Measurements from ENCODE around the gene ZYG11B. TPM values are rescaled to one million over a fixed set of nuclear protein-coding genes. Genes with fewer than 3 reads are reported as not detected.
"Not testable (repeated sequence)": the region's sequence is repeated elsewhere in the genome, so short reads cannot be mapped to it uniquely, and the experiment has no call there.

Gene ZYG11B
- total RNA-seq, 1 donor from 2014 or later, result 47.6 TPM

DNA sequence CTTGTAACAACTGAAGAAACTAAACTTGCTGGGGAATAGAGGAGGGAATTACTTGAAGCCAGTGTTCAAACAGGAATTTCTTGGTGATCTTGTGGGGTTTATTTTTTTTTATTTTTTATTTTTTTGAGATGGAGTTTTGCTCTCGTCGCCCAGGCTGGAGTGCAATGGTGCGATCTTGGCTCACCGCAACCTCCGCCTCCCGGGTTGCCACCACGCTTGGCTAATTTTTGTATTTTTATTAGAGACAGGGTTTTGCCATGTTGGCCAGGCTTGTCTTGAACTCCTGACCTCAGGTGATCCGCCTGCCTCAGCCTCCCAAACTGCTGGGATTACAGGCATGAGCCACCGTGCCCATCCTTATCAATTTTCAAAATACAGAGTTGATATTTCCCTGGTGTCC is 23.2 kb downstream of the ZYG11B start:
- intact Hi-C loops (cut with DNase I); DNase-seq (ENCODE audit: low spot score): not testable (repeated sequence)

DNA sequence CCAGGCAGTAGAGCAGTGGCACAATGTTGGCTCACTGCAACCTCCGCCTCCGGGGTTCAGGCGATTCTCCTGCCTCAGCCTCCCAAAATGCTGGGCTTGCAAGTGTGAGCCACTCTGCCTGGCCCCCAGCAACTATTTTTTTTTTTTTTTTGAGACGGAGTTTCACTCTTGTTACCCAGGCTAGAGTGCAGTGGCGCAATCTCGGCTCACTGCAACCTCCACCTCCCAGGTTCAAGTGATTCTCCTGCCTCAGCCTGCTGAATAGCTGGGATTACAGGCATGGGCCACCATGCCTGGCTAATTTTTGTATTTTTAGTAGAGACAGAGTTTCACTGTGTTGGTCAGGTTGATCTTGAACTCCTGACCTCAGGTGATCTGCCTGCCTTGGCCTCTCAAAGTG is 23.9 kb downstream of the ZYG11B start:
- DNase-seq (ENCODE audit: low spot score); intact Hi-C loops (cut with DNase I): not testable (repeated sequence)

DNA sequence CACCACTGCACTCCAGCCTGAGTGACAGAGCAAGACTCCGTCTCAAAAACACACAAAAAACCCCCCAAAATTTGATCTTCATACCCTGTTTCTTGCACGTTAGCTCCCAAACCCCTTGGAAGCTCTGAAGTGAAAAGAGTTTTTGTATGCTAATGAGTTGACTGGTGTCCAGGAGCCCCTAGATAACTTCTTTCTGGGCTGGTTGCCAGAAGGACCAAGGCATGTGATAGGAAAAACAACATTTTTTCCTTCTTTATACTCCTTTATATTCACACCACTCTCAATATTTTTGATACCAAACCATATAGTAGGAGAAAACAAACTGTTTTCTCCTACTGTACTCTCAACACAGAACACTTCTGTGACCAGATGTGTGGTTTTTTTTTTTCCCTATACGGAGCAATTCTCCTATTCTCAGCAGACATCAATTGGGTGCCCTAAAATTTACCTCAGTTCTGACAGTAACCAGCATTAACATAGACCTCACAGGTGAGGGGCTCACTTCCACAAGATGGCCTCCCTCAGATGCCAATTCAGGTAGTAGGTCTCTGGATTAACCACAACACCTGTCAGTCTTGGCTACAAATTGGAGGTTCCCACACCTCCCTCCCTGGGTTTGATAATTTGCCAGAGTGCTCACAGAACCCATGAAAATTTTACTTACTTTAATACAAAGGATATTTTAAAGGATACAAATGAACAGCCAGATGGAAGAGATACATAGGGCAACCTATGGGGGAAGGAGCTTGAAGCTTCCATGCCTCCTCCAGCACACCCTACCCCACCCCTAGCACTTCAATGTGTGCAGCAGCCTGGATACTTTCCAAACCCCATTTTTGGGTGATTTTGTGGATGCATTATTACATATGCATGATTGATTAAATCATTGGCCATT is 25.6 kb downstream of the ZYG11B start:
- DNase-seq (ENCODE audit: low spot score), result no peak
- intact Hi-C loops (cut with DNase I), result no loop called here

DNA sequence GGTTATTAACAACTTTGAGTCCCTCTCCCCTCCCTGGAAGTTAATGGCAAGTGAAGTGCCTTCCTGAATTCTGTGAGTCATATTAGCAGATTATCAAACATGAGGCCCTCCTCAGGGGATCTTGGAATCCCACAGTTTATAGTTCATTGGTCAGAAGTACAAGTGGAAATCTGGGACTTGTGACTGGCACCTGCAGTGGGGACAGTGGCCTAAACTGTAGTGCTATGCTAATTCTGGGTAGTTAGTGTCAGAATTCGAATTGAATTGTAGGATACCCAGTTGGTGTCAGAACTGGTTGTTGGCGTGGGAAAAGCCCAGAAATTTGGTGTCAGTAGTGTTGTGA is 26.2 kb downstream of the ZYG11B start:
- intact Hi-C loops (cut with DNase I), result no loop called here
- DNase-seq (ENCODE audit: low spot score), result no peak

DNA sequence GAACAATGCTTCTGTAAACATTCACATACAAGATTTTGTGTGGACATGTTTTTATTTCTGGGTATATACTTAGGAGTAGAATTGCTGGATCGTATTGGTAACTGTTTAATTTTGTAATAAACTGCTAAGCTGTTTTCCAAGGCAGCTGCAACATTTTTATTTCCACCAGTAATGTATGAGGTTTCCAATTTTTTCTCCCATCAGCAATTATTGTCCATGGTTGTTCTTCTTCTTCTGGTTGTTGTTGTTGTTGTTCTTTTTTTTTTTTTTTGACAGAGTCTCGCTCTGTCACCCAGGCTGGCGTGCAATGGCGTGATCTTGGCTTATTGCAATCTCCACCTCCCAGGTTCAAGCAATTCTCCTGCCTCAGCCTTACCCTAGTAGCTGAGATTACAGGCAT is 26.9 kb downstream of the ZYG11B start:
- intact Hi-C loops (cut with DNase I), result no loop called here
- DNase-seq (ENCODE audit: low spot score), result no peak

DNA sequence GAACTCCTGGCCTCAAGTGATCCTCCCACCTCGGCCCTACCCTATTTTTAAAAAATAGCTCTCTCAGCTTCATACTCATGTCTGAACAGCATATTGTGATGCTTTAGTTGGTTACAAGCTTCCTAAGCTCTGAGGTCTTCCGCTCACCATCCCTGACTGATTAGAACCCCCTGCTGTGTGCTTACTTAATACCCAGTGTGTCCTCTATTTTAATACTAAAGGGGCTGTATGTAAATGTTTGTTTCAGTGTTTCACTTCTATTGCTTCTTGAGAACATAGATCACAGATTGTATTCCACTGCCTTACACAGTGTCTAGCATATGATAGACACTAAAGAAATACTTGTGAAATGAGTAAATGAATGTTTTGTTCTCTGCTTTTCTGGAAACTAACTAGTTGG is 29.8 kb downstream of the ZYG11B start:
- DNase-seq (ENCODE audit: low spot score), result no peak
- intact Hi-C loops (cut with DNase I), result no loop called here

DNA sequence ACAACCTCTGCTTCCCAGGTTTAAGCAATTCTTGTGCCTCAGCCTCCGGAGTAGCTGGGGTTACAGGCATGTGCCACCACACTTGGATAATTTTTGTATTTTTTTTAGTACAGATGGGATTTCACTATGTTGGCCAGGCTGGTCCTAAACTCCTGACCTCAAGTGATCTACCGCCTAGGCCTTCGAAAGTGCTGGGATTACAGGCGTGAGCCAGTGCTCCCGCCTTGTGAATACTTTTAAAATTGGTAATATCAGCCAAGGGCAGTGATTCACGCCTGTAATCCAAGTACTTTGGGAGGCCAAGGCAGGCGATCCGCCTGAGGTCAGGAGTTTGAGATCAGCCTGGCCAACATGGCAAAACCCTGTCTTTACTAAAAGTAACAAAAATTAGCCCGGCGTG is 33.7 kb downstream of the ZYG11B start:
- no peak for DNase-seq (ENCODE audit: low spot score)
- intact Hi-C loops (cut with DNase I), result no loop called here

DNA sequence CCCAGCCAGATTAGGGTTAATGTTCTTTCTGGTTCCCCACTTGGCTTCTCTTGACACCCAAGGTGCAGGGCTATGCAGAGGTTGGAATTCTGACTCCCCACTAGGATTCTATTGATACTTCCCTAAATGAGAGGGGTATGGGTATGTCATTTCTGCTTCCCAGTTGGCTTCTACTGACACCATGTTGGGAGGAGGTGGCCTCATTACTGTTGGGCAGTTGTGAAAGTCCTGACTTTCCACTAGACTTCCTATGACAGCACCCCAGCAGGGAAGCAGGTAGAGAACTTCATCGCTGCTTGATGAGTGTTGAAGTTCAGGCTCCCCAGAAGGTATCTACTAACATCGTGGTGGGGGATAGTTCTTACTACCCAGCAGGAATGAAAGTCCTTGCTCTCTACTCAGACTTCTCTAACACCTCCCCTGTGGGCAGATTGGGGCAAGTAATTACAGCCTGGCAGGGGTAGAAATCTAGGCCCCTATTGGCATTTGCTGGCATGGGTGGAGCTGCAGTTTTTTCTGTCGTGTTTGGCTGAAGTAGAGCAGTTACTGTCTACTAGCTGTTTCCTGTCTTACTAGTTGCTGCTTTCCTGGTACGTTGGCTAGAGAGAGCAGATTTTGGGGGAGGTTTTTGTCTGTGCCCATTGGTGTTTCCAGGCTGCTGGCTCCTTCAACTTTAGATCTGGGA is 41.5 kb downstream of the ZYG11B start:
- intact Hi-C loops (cut with DNase I), result no loop called here
- no peak for DNase-seq (ENCODE audit: low spot score)

DNA sequence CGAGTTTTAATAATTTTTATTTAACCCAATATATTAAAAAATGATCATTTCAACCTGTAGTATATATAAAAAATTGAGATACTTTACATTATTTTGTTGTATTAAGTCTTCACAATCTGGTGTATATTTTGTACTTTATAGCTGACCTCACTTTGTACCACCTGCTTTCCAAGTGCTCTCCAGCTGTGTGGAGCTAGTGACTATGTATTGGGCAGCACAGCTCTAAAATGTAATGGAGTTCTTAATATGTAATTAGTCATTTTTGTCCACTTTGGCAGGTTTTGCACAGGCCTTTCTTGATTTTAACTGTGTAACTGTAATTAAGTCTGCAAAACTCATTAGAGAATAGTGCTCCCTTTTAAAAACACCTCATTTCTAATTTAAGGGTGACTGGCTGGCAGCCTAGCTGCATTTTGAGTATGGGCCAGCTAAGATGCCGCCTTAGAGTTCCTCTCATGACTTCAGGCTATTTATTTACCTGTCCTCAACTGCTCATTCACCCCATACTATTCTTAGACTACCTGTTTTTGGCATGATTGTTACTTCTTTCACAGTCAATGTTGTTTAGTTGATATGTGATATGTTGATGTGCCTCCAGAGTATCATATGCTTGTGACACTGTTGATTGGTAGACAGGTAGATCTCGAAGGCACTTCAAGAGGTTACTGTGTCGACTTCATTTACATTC is 43.2 kb downstream of the ZYG11B start:
- intact Hi-C loops (cut with DNase I), result no loop called here

DNA sequence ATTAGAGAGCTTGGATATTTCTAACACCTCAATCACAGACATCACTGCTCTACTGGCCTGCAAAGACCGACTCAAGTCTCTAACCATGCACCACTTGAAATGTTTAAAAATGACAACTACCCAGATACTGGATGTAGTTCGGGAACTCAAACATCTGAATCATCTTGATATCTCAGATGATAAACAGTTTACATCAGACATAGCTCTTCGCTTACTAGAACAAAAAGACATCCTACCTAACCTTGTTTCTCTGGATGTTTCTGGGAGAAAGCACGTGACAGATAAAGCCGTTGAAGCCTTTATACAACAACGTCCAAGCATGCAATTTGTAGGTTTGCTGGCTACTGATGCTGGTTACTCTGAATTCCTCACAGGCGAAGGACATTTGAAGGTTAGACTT is 45.1 kb downstream of the ZYG11B start:
- intact Hi-C loops (cut with DNase I), result no loop called here
- DNase-seq (ENCODE audit: low spot score), result no peak

More for the DNA sequence above, 43.2 kb downstream of the ZYG11B start:
- no peak for DNase-seq (ENCODE audit: low spot score)

DNA sequence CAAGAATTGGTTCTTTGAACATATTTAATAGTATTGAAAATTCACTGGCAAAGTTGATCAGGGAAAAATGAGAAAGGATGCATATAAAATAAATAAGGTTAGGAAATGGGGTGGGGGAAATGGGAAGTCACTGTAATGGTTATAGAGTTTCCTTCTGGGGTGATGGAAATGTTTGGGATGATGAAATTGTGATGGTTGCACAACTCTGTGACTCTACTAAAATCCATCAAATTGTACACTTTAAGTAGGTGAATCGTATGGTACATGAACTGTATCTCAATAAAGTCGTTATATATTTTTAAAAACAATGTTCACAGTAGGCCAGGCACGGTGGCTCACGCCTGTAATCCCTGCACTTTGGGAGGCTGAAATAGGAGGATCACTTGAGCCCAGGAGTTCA is 59.9 kb downstream of the ZYG11B start:
- intact Hi-C loops (cut with DNase I), result no loop called here
- DNase-seq (ENCODE audit: low spot score), result no peak

DNA sequence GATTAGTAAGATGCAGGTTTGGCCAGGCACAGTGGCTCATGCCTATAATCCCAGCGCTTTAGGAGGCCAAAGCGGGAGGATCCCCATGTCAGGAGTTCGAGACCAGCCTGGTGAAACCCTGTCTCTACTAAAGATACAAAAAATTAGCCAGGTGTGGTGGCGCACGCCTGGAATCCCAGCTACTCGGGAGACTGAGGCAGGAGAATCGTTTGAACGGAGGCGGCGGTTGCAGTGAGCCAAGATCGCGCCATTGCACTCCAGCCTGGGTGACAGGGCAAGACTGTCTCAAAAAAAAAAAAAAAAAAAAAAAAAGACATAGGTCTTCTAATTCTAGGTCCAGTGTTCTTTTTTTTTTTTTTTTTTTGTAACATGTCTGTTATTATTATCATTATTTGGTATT is 64.2 kb downstream of the ZYG11B start:
- intact Hi-C loops (cut with DNase I); DNase-seq (ENCODE audit: low spot score): not testable (repeated sequence)

DNA sequence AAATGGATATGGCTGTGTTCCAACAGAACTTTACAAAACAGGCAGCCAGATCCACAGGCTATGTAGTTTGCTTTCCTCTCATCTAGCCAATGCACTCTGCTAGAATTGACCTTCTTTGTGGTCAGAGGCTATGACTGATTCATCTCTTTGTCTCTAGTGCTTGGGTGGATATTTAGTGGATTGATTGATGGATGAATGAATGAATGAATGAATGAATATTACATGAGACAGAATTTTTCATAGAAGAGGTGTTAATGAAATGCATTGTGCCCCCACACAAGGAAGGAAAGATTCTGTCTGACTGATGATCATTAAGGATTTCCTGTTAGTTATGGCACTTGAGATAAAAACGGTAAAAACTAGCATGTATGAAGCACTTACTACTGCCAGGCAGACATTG is 65.8 kb downstream of the ZYG11B start:
- no peak for DNase-seq (ENCODE audit: low spot score)
- intact Hi-C loops (cut with DNase I), result no loop called here

DNA sequence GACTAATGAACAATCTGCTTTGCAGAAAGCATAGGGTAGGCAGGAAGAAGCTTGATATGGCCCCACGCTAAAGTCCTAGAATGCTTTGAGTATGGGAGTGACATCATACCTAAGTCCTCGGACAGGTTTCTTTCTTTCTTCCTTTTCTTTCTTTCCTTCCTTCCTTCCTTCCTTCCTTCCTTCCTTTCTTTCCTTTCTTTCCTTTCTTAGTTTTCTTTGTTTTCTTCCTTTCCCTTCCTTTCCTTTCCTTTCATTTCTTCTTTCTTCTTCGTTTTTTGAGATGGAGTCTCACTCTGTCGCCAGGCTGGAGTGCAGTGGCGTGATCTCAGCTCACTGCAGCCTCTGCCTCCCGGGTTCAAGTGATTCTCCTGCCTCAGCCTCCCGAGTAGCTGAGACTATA is 67.5 kb downstream of the ZYG11B start:
- DNase-seq (ENCODE audit: low spot score); intact Hi-C loops (cut with DNase I): not testable (repeated sequence)

DNA sequence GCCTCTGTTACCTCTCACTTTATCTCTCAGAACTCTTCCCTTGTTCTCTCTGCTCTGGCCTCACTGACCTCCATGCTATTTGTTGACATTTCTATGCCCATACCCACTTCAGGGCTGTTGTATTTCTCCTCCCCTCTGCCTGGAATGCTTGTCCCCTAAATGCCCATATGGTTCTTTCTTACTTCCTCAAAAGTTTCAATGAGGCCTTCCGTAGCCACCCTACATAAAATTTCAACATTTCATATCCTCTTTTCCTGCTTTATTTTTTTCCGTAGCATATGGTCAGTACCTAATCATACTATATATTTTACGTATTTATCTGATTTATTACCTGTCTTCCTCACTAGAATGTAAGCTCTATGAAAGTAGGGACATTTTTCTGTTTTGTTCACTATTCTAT is 69.2 kb downstream of the ZYG11B start:
- DNase-seq (ENCODE audit: low spot score), result no peak
- intact Hi-C loops (cut with DNase I), result no loop called here

DNA sequence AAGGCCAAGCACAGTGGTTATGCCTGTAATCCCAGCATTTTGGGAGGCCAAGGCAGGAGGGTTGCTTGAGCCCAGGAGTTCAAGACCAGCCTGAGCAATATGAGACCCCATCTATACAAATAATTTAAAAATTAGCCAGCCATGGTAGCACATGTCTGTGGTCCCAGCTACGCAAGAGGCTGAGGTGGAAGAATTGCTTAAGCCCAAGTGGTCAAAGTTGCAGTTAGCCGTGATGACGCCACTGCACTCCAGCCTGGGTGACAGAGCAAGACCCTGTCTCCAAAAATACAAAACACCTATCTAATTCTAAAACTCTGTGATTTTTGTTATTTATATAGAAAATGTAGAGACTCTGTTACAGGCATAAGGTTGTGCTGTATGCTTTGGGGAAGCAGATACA is 72.1 kb downstream of the ZYG11B start:
- no peak for DNase-seq (ENCODE audit: low spot score)
- intact Hi-C loops (cut with DNase I), result no loop called here

DNA sequence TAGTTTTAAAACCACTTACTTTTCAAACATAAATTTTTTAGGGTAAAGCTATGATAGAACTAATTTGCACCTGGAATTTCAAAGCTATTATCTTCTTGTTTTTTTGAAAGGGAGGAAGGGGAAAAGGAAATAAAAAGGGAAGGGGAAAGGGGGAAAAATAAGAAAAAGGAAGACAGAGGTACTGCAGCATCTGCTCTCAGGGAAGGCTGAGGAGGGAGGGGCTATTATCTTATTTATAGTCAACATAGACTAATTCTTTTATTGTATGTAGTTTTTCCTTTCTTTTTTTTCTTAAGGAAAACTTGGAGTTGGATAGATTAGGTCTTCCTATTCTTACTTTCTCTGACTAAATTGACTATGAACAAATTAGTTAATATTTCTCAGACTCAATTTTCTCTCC is 74.8 kb downstream of the ZYG11B start:
- intact Hi-C loops (cut with DNase I), result no loop called here
- DNase-seq (ENCODE audit: low spot score), result no peak

DNA sequence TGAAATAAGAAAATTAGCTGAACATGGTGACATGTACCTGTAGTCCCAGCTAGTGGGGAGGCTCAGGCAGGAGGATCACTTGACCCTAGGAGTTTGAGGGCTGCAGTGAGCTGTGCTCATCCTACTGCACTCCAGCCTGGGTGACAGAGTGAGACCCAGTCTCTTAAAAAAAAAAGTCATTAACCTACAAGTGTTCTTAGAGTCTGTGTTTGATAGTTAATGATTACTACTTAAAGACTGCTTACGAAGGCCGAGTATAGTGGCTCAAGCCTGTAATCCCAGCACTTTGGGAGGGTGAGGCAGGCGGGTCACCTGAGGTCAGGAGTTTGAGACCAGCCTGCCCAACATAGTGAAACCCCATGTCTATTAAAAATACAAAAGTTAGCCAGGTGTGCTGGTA is 77.8 kb downstream of the ZYG11B start:
- intact Hi-C loops (cut with DNase I); DNase-seq (ENCODE audit: low spot score): not testable (repeated sequence)

DNA sequence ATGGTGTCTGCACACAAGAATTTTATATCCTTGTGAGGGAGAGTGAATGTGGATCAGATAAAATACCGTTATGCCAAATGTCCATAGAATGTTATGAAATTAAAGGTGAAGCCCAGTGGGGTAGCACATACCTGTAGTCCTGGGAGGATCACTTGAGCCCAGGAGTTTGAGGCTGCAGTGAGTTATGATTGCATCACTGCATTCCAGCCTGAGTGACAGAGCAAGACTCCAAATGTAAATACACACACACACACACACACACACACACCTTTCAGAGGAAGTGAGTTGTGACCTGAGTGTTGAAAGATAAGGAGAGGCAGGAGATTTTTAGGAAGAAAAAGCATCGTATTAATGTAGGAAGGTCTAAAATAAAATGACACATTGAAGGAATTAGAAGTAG is 88.2 kb downstream of the ZYG11B start:
- intact Hi-C loops (cut with DNase I), result no loop called here
- DNase-seq (ENCODE audit: low spot score), result no peak

DNA sequence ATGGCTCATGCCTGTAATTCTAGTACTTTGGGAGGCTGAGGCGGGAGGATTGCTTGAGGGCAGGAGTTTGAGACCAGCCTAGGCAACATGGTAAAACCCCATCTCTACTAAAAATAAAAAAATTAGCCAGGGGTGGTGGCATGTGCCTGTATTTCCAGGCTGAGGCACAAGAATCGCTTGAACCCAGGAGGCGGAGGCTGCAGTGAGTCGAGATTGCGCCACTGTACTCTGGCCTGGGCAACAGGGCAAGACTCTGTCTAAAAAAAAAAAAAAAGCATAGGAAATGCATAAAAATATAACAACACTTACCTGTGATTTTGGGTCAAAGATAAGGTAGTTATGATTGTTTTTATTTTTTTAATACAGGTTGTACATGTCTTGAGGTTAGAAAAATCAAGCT is 94.6 kb downstream of the ZYG11B start:
- DNase-seq (ENCODE audit: low spot score); intact Hi-C loops (cut with DNase I): not testable (repeated sequence)

DNA sequence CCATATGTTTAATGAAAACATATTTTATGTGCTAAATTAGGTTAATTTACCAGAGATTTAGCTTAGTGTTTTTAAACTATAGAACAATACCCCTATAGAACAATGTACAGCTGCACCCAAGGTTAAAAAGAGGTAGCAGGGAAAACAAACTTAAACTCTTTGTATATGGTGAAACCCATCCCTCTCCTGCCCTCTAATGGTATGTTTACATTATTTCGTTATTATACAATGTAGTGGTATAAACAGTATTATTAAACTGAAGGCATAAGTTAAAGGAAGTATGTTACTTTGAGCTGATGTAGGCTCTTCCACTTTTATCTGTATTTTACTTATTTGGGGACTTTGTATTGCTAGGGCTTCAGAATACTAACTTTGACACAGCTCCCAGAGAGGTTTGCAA is 99.6 kb downstream of the ZYG11B start:
- intact Hi-C loops (cut with DNase I), result no loop called here
- DNase-seq (ENCODE audit: low spot score), result no peak

Measured in cardiac septum (tissue), 1 donor.